MM.1S (cell line): ENCODE results near the gene HOXB5.

ENCODE experiments used
- DNase-seq: peaks from one replicate; pipeline ENCODE4 v3.0.0-alpha.2; 2015
- H2AFZ ChIP-seq: fragments of 300-600 bp; sonication (generic); 2 replicates; pipeline ENCODE4 v1.6.0; 2016; ENCODE audit warnings: antibody characterized with exemption, low read length
- H3F3A ChIP-seq: fragments of 300-600 bp; sonication (generic); 2 replicates; pipeline ENCODE4 v1.6.1; 2016; ENCODE audit warnings: mild to moderate bottlenecking, antibody characterized with exemption, low read length, moderate library complexity, mixed read lengths; ENCODE audit not compliant: insufficient read depth
- H3K27ac ChIP-seq: fragments of 300-600 bp; sonication (generic); 2 replicates; pipeline ENCODE4 v1.5.1; 2016; ENCODE audit warnings: mild to moderate bottlenecking, low read length
- H3K27me3 ChIP-seq: fragments of 300-600 bp; sonication (generic); replicated peaks from 2 replicates; pipeline ENCODE4 v1.6.0; 2016; ENCODE audit warnings: low read length; ENCODE audit not compliant: insufficient read depth
- H3K36me3 ChIP-seq: fragments of 300-600 bp; sonication (generic); replicated peaks from 2 replicates; pipeline ENCODE4 v1.6.1; 2016; ENCODE audit warnings: mild to moderate bottlenecking, low read length, mixed read lengths; ENCODE audit not compliant: insufficient read depth
- H3K4me1 ChIP-seq: fragments of 300-600 bp; sonication (generic); 2 replicates; pipeline ENCODE4 v1.6.1; 2016; ENCODE audit warnings: low read length, mixed read lengths
- H3K4me2 ChIP-seq: fragments of 300-600 bp; sonication (generic); 2 replicates; pipeline ENCODE4 v1.6.0; 2016; ENCODE audit warnings: low read depth, low read length
- H3K4me3 ChIP-seq: fragments of 300-600 bp; sonication (generic); 2 replicates; pipeline ENCODE4 v1.5.1; 2016; ENCODE audit warnings: low read length, mixed read lengths
- H3K79me2 ChIP-seq: fragments of 300-600 bp; sonication (generic); 2 replicates; pipeline ENCODE4 v1.6.1; 2016; ENCODE audit warnings: mixed run types, low read length, mixed read lengths
- H3K9ac ChIP-seq: fragments of 300-600 bp; sonication (generic); 2 replicates; pipeline ENCODE4 v1.6.1; 2016; ENCODE audit warnings: low read length, mixed read lengths
- H3K9me2 ChIP-seq: fragments of 300-600 bp; sonication (generic); replicated peaks from 2 replicates; pipeline ENCODE4 v1.6.1; 2016; ENCODE audit warnings: mild to moderate bottlenecking, low read length, mixed read lengths; ENCODE audit not compliant: insufficient read depth
- H3K9me3 ChIP-seq: fragments of 300-600 bp; sonication (generic); replicated peaks from 2 replicates; pipeline ENCODE4 v1.6.1; 2016; ENCODE audit warnings: mild to moderate bottlenecking, low read length, mixed read lengths; ENCODE audit not compliant: insufficient read depth
- H4K20me1 ChIP-seq: fragments of 300-600 bp; sonication (generic); 2 replicates; pipeline ENCODE4 v1.6.1; 2016; ENCODE audit warnings: mild to moderate bottlenecking, low read length, moderate library complexity, mixed read lengths; ENCODE audit not compliant: insufficient read depth
- CTCF ChIP-seq: fragments of 300-600 bp; sonication (generic); IDR thresholded peaks from 2 replicates; pipeline ENCODE4 v1.5.1; 2016; ENCODE audit warnings: antibody characterized with exemption, low read length, mixed read lengths
- EZH2 ChIP-seq: fragments of 300-600 bp; sonication (generic); optimal IDR thresholded peaks from 2 replicates; pipeline ENCODE3; 2017; ENCODE audit warnings: low read depth, mild to moderate bottlenecking, antibody characterized with exemption, low read length, mixed read lengths
- EZH2phosphoT487 ChIP-seq: fragments of 300-600 bp; sonication (generic); IDR thresholded peaks from 2 replicates; pipeline ENCODE4 v1.6.1; 2018; ENCODE audit warnings: antibody characterized with exemption, low read length

Gene HOXB5

GRCh38 chr17:48551214-48551555 lies 42.4 kb downstream of the HOXB5 start:
- no peaks in the 10 kb centered on the region for H3K36me3 ChIP-seq
- H3K9me3 ChIP-seq: no peaks in the 10 kb centered on the region
- no peaks in the 10 kb centered on the region for H3F3A ChIP-seq
- no peak overlapping the region for H2AFZ ChIP-seq
- H3K79me2 ChIP-seq: no peaks in the 10 kb centered on the region
- no peaks in the 10 kb centered on the region for H4K20me1 ChIP-seq
- no peak overlapping the region for H3K4me3 ChIP-seq
- no peak overlapping the region for H3K4me2 ChIP-seq
- H3K9me2 ChIP-seq: no peaks in the 10 kb centered on the region
- no peaks in the 10 kb centered on the region for H3K27me3 ChIP-seq
- H3K4me1 ChIP-seq: no peaks in the 10 kb centered on the region
- no peak overlapping the region for H3K27ac ChIP-seq
- no peak for TF ChIP-seq EZH2
- no peak for TF ChIP-seq EZH2phosphoT487
- no peak for TF ChIP-seq CTCF
- H3K9ac ChIP-seq: no peak overlapping the region
- DNase-seq: no peak

GRCh38 chr17:48550502-48551213 lies 42.9 kb downstream of the HOXB5 start:
- no peak overlapping the region for H3K27ac ChIP-seq
- H3K9ac ChIP-seq: no peak overlapping the region
- no peaks in the 10 kb centered on the region for H3K79me2 ChIP-seq
- no peaks in the 10 kb centered on the region for H4K20me1 ChIP-seq
- H3K9me2 ChIP-seq: no peaks in the 10 kb centered on the region
- DNase-seq: no peak
- no peak overlapping the region for H3K4me3 ChIP-seq
- H3F3A ChIP-seq: no peaks in the 10 kb centered on the region
- no peak overlapping the region for H3K4me2 ChIP-seq
- H3K27me3 ChIP-seq: no peaks in the 10 kb centered on the region
- no peak for TF ChIP-seq EZH2
- TF ChIP-seq CTCF: no peak
- TF ChIP-seq EZH2phosphoT487: no peak
- no peaks in the 10 kb centered on the region for H3K9me3 ChIP-seq
- H2AFZ ChIP-seq: no peak overlapping the region
- H3K4me1 ChIP-seq: no peaks in the 10 kb centered on the region
- H3K36me3 ChIP-seq: no peaks in the 10 kb centered on the region

- Histone ChIP-seq H3K9me2 (no peaks in the 10 kb centered on the region), H3F3A (no peaks in the 10 kb centered on the region), H2AFZ (no peak overlapping the region), H3K36me3 (no peaks in the 10 kb centered on the region), H4K20me1 (no peaks in the 10 kb centered on the region), H3K9me3 (no peaks in the 10 kb centered on the region), H3K27ac (no peak overlapping the region), H3K4me2 (no peak overlapping the region), H3K79me2 (no peaks in the 10 kb centered on the region), H3K27me3 (no peaks in the 10 kb centered on the region), H3K4me1 (no peaks in the 10 kb centered on the region), H3K4me3 (no peak overlapping the region), H3K9ac (no peak overlapping the region)
- no peak for DNase-seq
- TF ChIP-seq EZH2phosphoT487 (no peak), EZH2 (no peak), CTCF (no peak)
Measured at GRCh38 chr17:48549914-48550501, 43.6 kb downstream of the HOXB5 start.
